CD4-positive, alpha-beta T cell treated with Interleukin-15 for 4 hours (primary cell): Measurements from ENCODE around the gene MAD1L1.

ENCODE experiments used
- DNase-seq: peaks from one replicate; pipeline ENCODE4 v3.0.0-alpha.2; 2020; ENCODE audit warnings: low spot score

Gene MAD1L1

GRCh38 chr7:1897861-1898627 lies 334.7 kb downstream of the MAD1L1 start:
- DNase-seq: no peak

GRCh38 chr7:1897076-1897860 lies 335.5 kb downstream of the MAD1L1 start:
- no peak for DNase-seq

- no peak for DNase-seq
Observed at GRCh38 chr7:1895664-1896515, 336.9 kb downstream of the MAD1L1 start.

- DNase-seq: no peak
Observed at GRCh38 chr7:1894906-1895663, 337.7 kb downstream of the MAD1L1 start.

- DNase-seq: no peak
Observed at GRCh38 chr7:1894313-1894900, 338.3 kb downstream of the MAD1L1 start.

GRCh38 chr7:1893451-1893850 lies 339.3 kb downstream of the MAD1L1 start:
- DNase-seq: no peak

GRCh38 chr7:1893036-1893435 lies 339.7 kb downstream of the MAD1L1 start:
- no peak for DNase-seq

- no peak for DNase-seq
Observed at GRCh38 chr7:1892011-1892965, 340.5 kb downstream of the MAD1L1 start.

- DNase-seq: no peak
Observed at GRCh38 chr7:1890289-1891235, 342.2 kb downstream of the MAD1L1 start.

GRCh38 chr7:1889556-1890181 lies 343.1 kb downstream of the MAD1L1 start:
- no peak for DNase-seq

GRCh38 chr7:1889091-1889490 lies 343.7 kb downstream of the MAD1L1 start:
- DNase-seq: no peak

- DNase-seq: no peak
Observed at GRCh38 chr7:1888425-1888824, 344.3 kb downstream of the MAD1L1 start.

GRCh38 chr7:1887251-1887650 lies 345.5 kb downstream of the MAD1L1 start:
- DNase-seq: no peak

GRCh38 chr7:1886361-1887064 lies 346.2 kb downstream of the MAD1L1 start:
- DNase-seq: no peak

GRCh38 chr7:1885465-1886226 lies 347.1 kb downstream of the MAD1L1 start:
- DNase-seq: no peak

- no peak for DNase-seq
Observed at GRCh38 chr7:1884583-1885350, 348.0 kb downstream of the MAD1L1 start.
